WTC11 (cell line): ENCODE data around the gene NPR3.

Source experiments
- AFF4 ChIP-seq: sonication (generic); formaldehyde crosslinking; IDR thresholded peaks from 2 replicates; pipeline ENCODE4 v1.8.1; 2023; ENCODE audit warnings: mild to moderate bottlenecking, missing genetic modification reagents, borderline replicate concordance
- ATF2 ChIP-seq: sonication (generic); formaldehyde crosslinking; IDR thresholded peaks from 2 replicates; pipeline ENCODE4 v1.8.1; 2022; ENCODE audit warnings: low read depth, missing genetic modification reagents, borderline replicate concordance
- ATF6 ChIP-seq: sonication (generic); formaldehyde crosslinking; IDR thresholded peaks from 2 replicates; pipeline ENCODE4 v1.8.1; 2023; ENCODE audit warnings: mild to moderate bottlenecking, missing genetic modification reagents
- CTCF ChIP-seq: fragments of 200-600 bp; IDR thresholded peaks from 2 replicates; pipeline ENCODE4 v1.8.0; 2022; ENCODE audit warnings: antibody characterized with exemption
- ETV6 ChIP-seq: sonication (generic); formaldehyde crosslinking; IDR thresholded peaks from 2 replicates; pipeline ENCODE4 v1.8.1; 2022; ENCODE audit warnings: mild to moderate bottlenecking, missing genetic modification reagents
- NFYB ChIP-seq: sonication (generic); formaldehyde crosslinking; conservative IDR thresholded peaks from 2 replicates; pipeline ENCODE4 v1.8.0; 2022; ENCODE audit warnings: low read depth, missing genetic modification reagents
- NR3C1 ChIP-seq: sonication (generic); formaldehyde crosslinking; conservative IDR thresholded peaks from 2 replicates; pipeline ENCODE4 v1.8.1; 2023; ENCODE audit warnings: low read depth, mild to moderate bottlenecking, missing genetic modification reagents
- STAT6 ChIP-seq: sonication (generic); formaldehyde crosslinking; conservative IDR thresholded peaks from 2 replicates; pipeline ENCODE4 v1.8.1; 2023; ENCODE audit warnings: mild to moderate bottlenecking, low read depth, missing genetic modification reagents, moderate library complexity
- ZNF232 ChIP-seq: sonication (generic); formaldehyde crosslinking; IDR thresholded peaks from 2 replicates; pipeline ENCODE4 v1.8.0; 2022; ENCODE audit warnings: mild to moderate bottlenecking, missing genetic modification reagents

GRCh38 chr5:32729651-32730050 lies 18.5 kb downstream of the NPR3 start:
- TF ChIP-seq CTCF (no peak), NFYB (CRISPR knock-in tag) (no peak), ATF6 (CRISPR knock-in tag) (no peak), AFF4 (CRISPR knock-in tag) (no peak), NR3C1 (CRISPR knock-in tag) (no peak), ATF2 (CRISPR knock-in tag) (no peak), STAT6 (CRISPR knock-in tag) (no peak), ETV6 (CRISPR knock-in tag) (no peak), ZNF232 (CRISPR knock-in tag) (no peak)
